Smooth muscle cell (in vitro differentiated cells): ENCODE measurements around the gene LRRFIP1. TPM values are rescaled to one million over a fixed set of nuclear protein-coding genes. Genes with fewer than 3 reads are reported as not detected.

Source experiments
- DNase-seq: peaks from one replicate; lab custom pipeline; 2025; ENCODE audit not compliant: unreplicated experiment; lab: John Stamatoyannopoulos, UW
- H2AFZ ChIP-seq: fragments of 200-600 bp; sonication (generic); 2 replicates; pipeline ENCODE4 v1.6.0; 2016; ENCODE audit warnings: antibody characterized with exemption, low read depth, mild to moderate bottlenecking
- H3F3A ChIP-seq: fragments of 200-600 bp; sonication (generic); 2 replicates; pipeline ENCODE4 v1.6.0; 2017; ENCODE audit warnings: antibody characterized with exemption, low read depth
- H3K27ac ChIP-seq: fragments of 200-600 bp; sonication (generic); 2 replicates; pipeline ENCODE4 v1.5.1; 2016; ENCODE audit warnings: low read depth, mild to moderate bottlenecking
- H3K27me3 ChIP-seq: fragments of 200-600 bp; sonication (generic); 2 replicates; pipeline ENCODE4 v1.6.1; 2016; ENCODE audit warnings: low read depth, mild to moderate bottlenecking
- H3K36me3 ChIP-seq: fragments of 200-600 bp; sonication (generic); 2 replicates; pipeline ENCODE4 v1.5.1; 2016; ENCODE audit warnings: low read depth
- H3K4me1 ChIP-seq: fragments of 200-600 bp; sonication (generic); 2 replicates; pipeline ENCODE4 v1.5.1; 2016; ENCODE audit warnings: low read depth
- H3K4me2 ChIP-seq: fragments of 200-600 bp; sonication (generic); 2 replicates; pipeline ENCODE4 v1.6.0; 2016; ENCODE audit warnings: mild to moderate bottlenecking
- H3K4me3 ChIP-seq: fragments of 200-600 bp; sonication (generic); 2 replicates; pipeline ENCODE4 v1.5.1; 2016; ENCODE audit warnings: mild to moderate bottlenecking
- H3K79me2 ChIP-seq: fragments of 200-600 bp; sonication (generic); 2 replicates; pipeline ENCODE4 v1.6.0; 2016; ENCODE audit warnings: low read depth, mild to moderate bottlenecking
- H3K9ac ChIP-seq: fragments of 200-600 bp; sonication (generic); 2 replicates; pipeline ENCODE4 v1.6.0; 2016; ENCODE audit warnings: low read depth
- H3K9me3 ChIP-seq: fragments of 200-600 bp; sonication (generic); replicated peaks from 2 replicates; pipeline ENCODE4 v1.5.1; 2016; ENCODE audit warnings: low read depth
- H4K20me1 ChIP-seq: fragments of 200-600 bp; sonication (generic); 2 replicates; pipeline ENCODE4 v1.6.0; 2016; ENCODE audit warnings: low read depth
- WGBS: methylation state at CpG from one replicate; pipeline ENCODE4 v1.1.7; 2016; ENCODE audit warnings: low lambda C conversion rate; 5-methylcytosine and 5-hydroxymethylcytosine counted together
- polyA plus RNA-seq: library from polyadenylated mRNA; unstranded; fragments of >200 nt; fragmentation: Nextera tagmentation; extraction: Ambion mirVana; gene quantifications from 2 replicates; pipeline ENCODE4 v1.2.1, GENCODE V29; 2016
- total RNA-seq: library from RNA; depleted of rRNA; stranded (reverse); fragments of >200 nt; gene quantifications from 2 replicates; pipeline ENCODE4 v1.2.3, GENCODE V29; 2014
- TF ChIP-seq, protein P1 (sequence below): fragments of 200-600 bp; sonication (generic); IDR thresholded peaks from 2 replicates; pipeline ENCODE4 v1.5.1; 2017; ENCODE audit warnings: borderline replicate concordance, mild to moderate bottlenecking, antibody characterized with exemption; ENCODE audit not compliant: insufficient read depth, poor library complexity, severe bottlenecking

The LRRFIP1 gene
- total and polyA plus RNA-seq, 2 experiments from 2014 or later: 36.2 to 65.1 TPM

DNA sequence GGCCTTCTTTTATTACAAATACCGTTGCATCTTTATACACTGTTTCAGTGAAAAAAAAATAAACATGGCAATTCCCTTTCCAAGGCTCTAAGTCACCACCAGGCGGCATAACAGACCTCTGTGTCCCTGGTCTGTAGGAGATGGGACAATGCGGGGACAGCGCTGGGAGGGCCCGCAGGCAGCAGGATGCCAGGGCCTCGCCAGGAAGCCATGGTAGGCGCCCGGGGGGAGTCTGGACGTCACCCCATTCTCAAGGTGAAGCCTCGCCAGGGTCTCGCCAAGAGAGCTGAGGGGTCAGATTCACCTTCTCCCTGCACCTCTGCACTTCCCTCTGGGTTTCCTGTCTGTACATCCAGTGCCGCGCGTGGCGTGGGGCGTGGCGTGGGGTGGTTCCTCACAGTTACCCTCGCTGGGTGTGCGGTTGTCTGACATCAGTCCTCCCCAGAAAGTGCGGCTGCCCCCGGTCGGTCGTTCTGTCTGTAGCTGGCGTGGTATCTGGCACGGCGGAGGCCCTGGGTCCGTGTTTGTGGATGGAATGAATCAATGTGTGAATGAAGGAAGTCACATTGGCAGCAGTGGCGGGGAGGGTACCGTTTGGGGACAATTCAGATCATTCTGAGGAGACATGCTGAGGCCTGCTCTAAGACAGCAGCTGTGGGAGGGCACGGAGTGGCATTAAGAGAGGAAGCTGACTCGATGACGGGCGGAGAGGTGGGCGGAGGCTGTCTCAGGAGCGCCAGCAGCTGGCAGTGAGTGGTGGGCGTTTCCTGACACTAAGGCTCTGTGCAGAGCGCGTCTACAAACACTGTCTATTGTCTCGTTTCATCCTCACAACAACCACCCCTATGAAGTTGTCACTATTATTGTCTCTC is 46.0 kb downstream of the LRRFIP1 start:
- H4K20me1 ChIP-seq: no peaks in the 10 kb centered on the region
- no peaks in the 10 kb centered on the region for H3K36me3 ChIP-seq
- no peak for DNase-seq
- no peak overlapping the region for H2AFZ ChIP-seq
- H3K27ac ChIP-seq: peak overlapping the region; percentile 88
- no peaks in the 10 kb centered on the region for H3F3A ChIP-seq
- H3K4me1 ChIP-seq: peaks cover 20% of the 10 kb centered on the region
- peak overlapping the region; percentile 20 for H3K4me3 ChIP-seq
- H3K27me3 ChIP-seq: no peaks in the 10 kb centered on the region
- H3K9me3 ChIP-seq: no peaks in the 10 kb centered on the region
- peaks cover 14% of the 10 kb centered on the region for H3K79me2 ChIP-seq
- peak overlapping the region; percentile 85 for H3K9ac ChIP-seq
- WGBS: 47% methylated on average over 38 of the region's 39 CpGs
- TF ChIP-seq, protein P1, sequence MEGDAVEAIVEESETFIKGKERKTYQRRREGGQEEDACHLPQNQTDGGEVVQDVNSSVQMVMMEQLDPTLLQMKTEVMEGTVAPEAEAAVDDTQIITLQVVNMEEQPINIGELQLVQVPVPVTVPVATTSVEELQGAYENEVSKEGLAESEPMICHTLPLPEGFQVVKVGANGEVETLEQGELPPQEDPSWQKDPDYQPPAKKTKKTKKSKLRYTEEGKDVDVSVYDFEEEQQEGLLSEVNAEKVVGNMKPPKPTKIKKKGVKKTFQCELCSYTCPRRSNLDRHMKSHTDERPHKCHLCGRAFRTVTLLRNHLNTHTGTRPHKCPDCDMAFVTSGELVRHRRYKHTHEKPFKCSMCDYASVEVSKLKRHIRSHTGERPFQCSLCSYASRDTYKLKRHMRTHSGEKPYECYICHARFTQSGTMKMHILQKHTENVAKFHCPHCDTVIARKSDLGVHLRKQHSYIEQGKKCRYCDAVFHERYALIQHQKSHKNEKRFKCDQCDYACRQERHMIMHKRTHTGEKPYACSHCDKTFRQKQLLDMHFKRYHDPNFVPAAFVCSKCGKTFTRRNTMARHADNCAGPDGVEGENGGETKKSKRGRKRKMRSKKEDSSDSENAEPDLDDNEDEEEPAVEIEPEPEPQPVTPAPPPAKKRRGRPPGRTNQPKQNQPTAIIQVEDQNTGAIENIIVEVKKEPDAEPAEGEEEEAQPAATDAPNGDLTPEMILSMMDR: peak; percentile 81
- peak overlapping the region; percentile 79 for H3K4me2 ChIP-seq

DNA sequence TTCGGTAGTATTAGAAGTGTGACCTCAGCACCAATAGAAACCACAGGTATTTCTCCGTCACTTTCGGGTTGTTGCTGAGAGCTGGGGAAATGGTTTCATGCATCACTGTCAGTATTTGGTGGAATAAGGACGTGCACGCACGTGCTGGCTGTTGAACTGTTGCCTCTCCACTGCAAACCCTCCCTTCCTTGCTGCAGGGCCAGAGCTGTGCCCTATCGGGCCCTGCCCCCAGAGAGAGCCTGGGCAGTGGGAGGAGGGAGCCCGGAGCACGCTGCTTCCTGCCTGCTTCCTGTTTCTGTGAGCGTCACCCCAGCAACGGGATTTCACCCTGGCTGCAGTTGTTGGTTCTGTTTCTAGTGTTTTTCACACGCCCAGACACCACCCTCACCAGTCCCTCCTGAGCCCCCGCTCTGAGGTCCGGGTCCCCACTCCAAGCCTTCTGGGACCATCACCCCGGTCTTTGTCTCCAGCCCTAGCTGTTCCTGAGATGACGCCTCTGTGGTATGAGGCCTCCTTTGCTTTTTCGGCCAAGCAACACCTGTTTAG is 47.4 kb downstream of the LRRFIP1 start:
- H3K4me3 ChIP-seq: no peak overlapping the region

DNA sequence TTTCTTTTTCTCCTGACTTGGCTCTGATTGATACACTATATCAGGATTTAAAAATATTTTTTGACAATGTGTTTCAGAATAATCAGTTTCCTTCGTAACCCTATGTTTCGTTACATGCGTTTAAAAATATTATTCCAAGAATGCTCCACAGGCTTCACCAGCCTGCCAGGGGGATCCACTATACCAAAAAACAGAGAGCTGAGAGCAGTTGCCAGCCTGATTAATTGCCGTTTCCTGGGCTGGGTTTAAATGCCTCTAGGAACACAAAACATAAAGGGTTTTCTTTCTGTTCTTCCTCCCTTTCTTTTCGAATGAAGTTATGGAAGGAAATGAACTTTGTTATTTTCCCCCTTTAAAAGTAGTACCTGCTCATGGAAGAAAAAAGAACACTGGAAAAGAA is 47.9 kb downstream of the LRRFIP1 start:
- peaks cover 12% of the 10 kb centered on the region for H3K4me1 ChIP-seq
- peak overlapping the region; percentile 88 for H3K27ac ChIP-seq
- TF ChIP-seq, protein P1: no peak
- H2AFZ ChIP-seq: no peak overlapping the region
- H3K9me3 ChIP-seq: no peaks in the 10 kb centered on the region
- H4K20me1 ChIP-seq: no peaks in the 10 kb centered on the region
- H3K79me2 ChIP-seq: peaks cover 14% of the 10 kb centered on the region
- H3K4me2 ChIP-seq: peak overlapping the region; percentile 79
- no peaks in the 10 kb centered on the region for H3K27me3 ChIP-seq
- no peak overlapping the region for H3K4me3 ChIP-seq
- 89% methylated on average over 5 of the region's 5 CpGs for whole genome bisulfite sequencing
- DNase-seq: no peak
- peak overlapping the region; percentile 75 for H3K9ac ChIP-seq
- no peaks in the 10 kb centered on the region for H3K36me3 ChIP-seq
- H3F3A ChIP-seq: no peaks in the 10 kb centered on the region

More for the DNA sequence above, 47.4 kb downstream of the LRRFIP1 start:
- no peaks in the 10 kb centered on the region for H3K27me3 ChIP-seq
- no peak for DNase-seq
- H3K4me2 ChIP-seq: peak overlapping the region; percentile 79
- no peaks in the 10 kb centered on the region for H3F3A ChIP-seq
- H4K20me1 ChIP-seq: no peaks in the 10 kb centered on the region
- H3K9ac ChIP-seq: peak overlapping the region; percentile 75
- peaks cover 14% of the 10 kb centered on the region for H3K79me2 ChIP-seq
- H3K4me1 ChIP-seq: peaks cover 12% of the 10 kb centered on the region
- H2AFZ ChIP-seq: no peak overlapping the region
- TF ChIP-seq, protein P1: no peak
- 26% methylated on average over 17 of the region's 17 CpGs for WGBS
- H3K27ac ChIP-seq: peak overlapping the region; percentile 88
- no peaks in the 10 kb centered on the region for H3K36me3 ChIP-seq
- no peaks in the 10 kb centered on the region for H3K9me3 ChIP-seq
